Dedifferentiated amniotic fluid mesenchymal stem cell (primary cell): ENCODE measurements around the gene DCTN4.
"Not testable (repeated sequence)": the region's sequence is repeated elsewhere in the genome, so short reads cannot be mapped to it uniquely, and the experiment has no call there.

Experiments used
- DNase-seq: peaks from one replicate; pipeline ENCODE4 v3.0.0-alpha.2; 2016; ENCODE audit errors: extremely low spot score

DCTN4 gene

GRCh38 chr5:150758531-150759333 is at the start of gene DCTN4:
Gene DCTN4, minus strand, starts transcription at chr5:150759017. Its CDS starts 24 bp downstream, at chr5:150758993.
- DNase-seq, result peak; percentile 99

GRCh38 chr5:150804388-150804787 is 45.6 kb upstream of the DCTN4 start:
- DNase-seq, result no peak

GRCh38 chr5:150801117-150801927 is 42.5 kb upstream of the DCTN4 start:
- DNase-seq, result peak; percentile 48

GRCh38 chr5:150797384-150797783 is 38.6 kb upstream of the DCTN4 start:
- DNase-seq, result no peak

- DNase-seq, result no peak
These were observed 36.1 kb upstream of the DCTN4 start for GRCh38 chr5:150794927-150795326.

GRCh38 chr5:150793423-150793888 is 34.6 kb upstream of the DCTN4 start:
- not testable (repeated sequence) for DNase-seq

DNA sequence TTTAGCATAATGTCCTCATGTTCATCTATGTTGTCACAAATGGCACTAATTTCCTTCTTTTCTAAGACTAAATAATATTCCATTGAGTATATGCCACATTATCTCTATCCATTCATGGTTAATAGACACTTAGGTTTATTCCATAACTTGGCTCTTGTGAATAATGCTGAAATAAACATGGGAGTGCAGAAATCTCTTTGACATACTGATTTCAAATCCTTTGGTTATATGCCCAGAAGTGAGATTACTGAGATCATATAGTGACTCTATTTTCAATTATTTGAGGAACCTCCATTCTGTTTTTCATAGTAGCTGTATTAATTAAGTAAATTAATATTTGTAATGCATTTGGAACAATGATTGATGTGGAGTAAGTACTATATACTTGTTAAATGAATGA is 32.7 kb upstream of the DCTN4 start:
- no peak for DNase-seq

- DNase-seq, result peak; percentile 80
These were observed 31.3 kb upstream of the DCTN4 start for GRCh38 chr5:150789943-150790611.

GRCh38 chr5:150789450-150789849 is 30.6 kb upstream of the DCTN4 start:
- DNase-seq, result no peak

- DNase-seq, result no peak
These were observed 30.2 kb upstream of the DCTN4 start for GRCh38 chr5:150788977-150789376.

GRCh38 chr5:150787656-150788055 is 28.8 kb upstream of the DCTN4 start:
- no peak for DNase-seq

GRCh38 chr5:150786876-150787275 is 28.1 kb upstream of the DCTN4 start:
- DNase-seq, result no peak

DNA sequence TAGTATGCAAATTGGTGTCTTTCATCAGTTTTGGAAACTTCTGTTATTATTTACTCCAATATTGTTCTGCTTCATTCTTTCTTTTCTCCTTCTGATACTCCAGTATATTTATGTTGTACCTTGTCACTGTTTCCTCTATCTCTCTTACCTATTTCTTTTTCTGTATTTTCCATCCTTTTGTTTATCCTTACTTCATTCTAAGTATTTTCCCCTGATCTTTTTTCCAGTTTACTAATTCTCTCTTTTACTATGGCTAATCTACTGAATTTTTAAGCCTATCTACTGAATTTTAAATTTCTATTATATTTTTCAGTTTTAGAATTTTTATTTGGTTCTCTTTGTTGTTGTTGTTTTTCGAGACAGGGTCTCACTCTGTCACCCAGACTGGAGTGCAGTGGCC is 27.1 kb upstream of the DCTN4 start:
- DNase-seq, result no peak

GRCh38 chr5:150783422-150783928 is 24.7 kb upstream of the DCTN4 start:
- DNase-seq, result peak; percentile 88

- DNase-seq, result no peak
These were observed 24.0 kb upstream of the DCTN4 start for GRCh38 chr5:150782850-150783249.

- DNase-seq, result peak; percentile 83
These were observed 23.1 kb upstream of the DCTN4 start for GRCh38 chr5:150781706-150782614.

- no peak for DNase-seq
These were observed 22.0 kb upstream of the DCTN4 start for GRCh38 chr5:150780816-150781221.

GRCh38 chr5:150780187-150780692 is 21.4 kb upstream of the DCTN4 start:
- peak; percentile 32 for DNase-seq

- DNase-seq, result no peak
These were observed 20.8 kb upstream of the DCTN4 start for GRCh38 chr5:150779397-150780186.
